Kidney glomerular epithelial cell (primary cell): ENCODE measurements around the gene SLC6A7.
A peak's percentile ranks its signal among the peaks of the same experiment; 100 is the strongest.

Experiments
- DNase-seq: peaks from one replicate; lab custom pipeline; 2025; lab: John Stamatoyannopoulos, UW

The SLC6A7 gene

GRCh38 chr5:150195736-150196485, 6.0 kb downstream of the SLC6A7 start:
- no peak for DNase-seq

DNA sequence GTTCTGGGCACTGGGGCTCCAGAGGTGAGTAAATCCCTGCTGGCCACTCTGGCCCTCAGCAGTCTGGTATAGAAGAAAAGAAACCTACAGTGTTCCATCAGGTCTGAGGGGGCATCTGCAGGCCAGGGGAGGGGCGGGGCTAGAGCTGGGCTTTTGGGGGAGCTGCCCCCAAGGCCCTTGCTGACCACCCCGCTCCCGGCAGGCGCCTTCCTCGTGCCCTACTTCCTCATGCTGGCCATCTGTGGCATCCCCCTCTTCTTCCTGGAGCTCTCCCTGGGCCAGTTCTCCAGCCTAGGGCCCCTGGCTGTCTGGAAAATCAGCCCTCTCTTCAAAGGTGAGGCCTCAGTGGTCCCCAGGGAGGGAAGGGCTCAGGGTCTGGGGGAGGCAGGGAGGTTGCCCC, 6.7 kb downstream of the SLC6A7 start:
- DNase-seq: no peak

GRCh38 chr5:150196986-150197385, 7.1 kb downstream of the SLC6A7 start:
- DNase-seq: no peak

GRCh38 chr5:150197476-150197875, 7.6 kb downstream of the SLC6A7 start:
- DNase-seq: no peak

DNA sequence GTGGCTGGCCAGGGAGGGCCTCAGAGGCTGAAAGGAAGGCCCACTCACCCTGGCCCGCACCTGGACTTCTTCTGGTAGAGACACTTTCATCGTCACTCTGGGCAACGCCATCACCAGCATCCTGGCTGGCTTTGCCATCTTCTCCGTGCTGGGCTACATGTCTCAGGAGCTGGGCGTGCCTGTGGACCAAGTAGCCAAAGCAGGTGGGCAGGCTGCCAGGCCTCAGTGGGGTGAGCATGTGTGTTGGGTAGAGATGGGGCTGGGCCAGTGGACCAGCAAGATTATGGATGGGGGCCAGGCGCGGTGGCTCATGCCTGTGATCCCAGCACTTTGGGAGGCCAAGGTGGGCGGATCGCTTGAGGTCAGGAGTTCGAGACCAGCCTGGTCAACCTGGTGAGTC, 12.6 kb downstream of the SLC6A7 start:
- no peak for DNase-seq

- no peak for DNase-seq
Measured at GRCh38 chr5:150203832-150204589, 14.1 kb downstream of the SLC6A7 start.

DNA sequence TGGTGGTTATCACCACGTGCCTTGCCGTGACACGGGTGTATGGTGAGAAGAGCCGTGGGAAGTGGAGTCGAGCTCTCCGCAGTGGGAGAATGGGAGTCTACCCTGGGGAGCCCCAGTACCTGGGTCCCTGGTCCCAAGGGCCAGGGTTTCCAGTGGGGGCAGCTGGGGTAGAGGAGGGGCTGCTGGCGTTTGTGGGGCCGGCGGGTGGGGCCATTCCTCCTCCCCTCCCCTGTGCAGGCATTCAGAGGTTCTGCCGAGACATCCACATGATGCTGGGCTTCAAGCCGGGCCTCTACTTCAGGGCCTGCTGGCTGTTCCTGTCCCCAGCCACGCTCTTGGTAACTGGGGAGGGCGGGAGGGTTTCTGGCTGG, 14.7 kb downstream of the SLC6A7 start:
- no peak for DNase-seq

DNA sequence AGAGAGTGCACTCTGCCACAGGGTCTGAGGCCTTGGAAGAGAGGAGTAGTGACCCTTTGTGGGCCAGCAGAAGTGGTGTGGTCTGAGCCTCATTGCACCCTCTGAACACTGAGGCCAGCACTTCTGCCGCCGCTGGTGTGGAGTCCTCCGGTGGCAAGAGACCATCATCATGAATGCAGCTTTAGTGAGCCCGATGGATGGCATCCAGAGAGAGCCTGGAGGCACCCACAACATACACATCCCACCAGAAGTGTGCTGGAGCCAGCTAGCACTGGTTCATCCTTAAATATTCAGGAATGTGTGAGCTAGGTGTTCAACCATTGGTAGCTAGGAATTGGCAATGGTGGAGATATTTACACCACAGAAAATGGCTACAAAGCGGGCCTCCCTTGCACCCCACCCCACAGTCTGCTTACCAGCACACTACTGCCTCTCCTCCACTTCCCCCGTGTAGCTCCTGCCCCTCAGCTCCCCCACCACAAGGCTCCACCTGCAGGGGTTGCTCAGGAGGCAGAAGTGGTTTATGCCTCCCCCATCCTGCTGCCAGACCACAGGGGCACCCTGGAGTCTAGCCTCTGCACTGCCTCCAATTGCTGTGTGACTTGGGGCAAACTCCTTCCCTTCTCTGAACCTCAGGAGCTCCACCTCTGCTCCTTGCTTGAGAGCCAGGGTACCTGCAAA, 16.4 kb downstream of the SLC6A7 start:
- DNase-seq: no peak

GRCh38 chr5:150206779-150207115, 16.9 kb downstream of the SLC6A7 start:
- no peak for DNase-seq

DNA sequence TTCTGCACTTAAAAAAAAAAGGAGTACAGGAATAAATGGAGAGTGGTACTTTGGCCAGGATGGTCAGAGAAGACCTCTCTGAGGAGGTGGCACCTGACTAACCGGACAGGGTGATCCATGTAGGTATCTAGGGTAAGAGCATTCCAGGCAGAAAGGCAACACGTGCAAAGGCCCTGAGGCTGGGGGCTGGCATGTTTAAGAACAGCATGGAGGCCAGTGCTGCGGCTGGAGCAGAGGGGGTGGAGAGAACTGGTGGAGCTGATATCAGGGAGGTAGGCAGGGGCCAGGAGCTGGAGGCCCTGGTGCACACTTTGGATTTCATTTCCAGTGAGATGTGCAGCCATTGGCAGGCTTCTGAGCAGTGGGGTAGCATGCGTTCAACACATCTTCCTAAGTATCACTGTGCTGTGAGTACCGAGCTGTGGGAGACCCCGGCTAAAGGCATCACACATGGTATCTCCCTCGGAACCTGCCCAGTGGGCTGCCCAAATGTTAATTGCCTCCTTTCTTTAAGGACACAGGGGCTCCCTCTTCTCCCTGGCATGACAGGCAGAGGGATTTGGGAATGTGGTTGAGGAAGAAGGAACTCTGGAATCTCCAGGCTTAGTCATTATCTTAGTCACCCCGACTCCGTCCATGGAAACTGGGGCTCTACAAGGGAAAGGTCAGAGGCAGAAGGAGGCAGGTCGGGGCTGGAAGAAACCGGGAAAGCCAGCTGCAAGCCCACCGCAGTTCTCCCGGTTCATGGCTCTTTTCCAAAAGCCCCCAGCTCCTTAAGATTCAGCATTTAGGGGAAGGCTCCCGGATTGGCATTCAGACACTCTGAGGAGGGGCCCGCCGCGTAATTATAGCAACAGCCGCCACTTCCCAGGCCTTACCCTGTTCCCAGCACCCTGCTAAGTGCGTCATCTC, 18.6 kb downstream of the SLC6A7 start:
- peak; percentile 45 for DNase-seq

DNA sequence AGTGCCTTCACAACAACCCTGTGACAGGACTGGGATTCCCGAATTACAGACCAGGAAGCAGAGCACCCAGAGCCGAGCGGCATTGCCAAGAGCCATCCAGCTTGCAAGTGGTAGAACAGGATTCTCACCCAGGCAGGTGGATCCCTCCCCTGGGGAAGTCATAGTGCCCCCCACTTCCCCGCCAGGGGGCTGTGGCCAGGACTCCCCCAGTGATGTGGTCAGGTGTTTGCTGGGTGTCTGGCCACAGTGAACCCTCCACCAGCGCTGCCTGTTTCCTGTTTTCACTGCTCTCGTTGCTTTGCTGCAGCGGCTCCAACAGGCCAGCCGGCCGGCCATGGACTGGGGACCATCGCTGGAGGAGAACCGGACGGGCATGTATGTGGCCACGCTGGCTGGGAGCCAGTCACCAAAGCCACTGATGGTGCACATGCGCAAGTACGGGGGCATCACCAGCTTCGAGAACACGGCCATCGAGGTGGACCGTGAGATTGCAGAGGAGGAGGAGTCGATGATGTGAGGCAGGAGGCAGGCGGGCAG, 19.3 kb downstream of the SLC6A7 start:
- DNase-seq: no peak

DNA sequence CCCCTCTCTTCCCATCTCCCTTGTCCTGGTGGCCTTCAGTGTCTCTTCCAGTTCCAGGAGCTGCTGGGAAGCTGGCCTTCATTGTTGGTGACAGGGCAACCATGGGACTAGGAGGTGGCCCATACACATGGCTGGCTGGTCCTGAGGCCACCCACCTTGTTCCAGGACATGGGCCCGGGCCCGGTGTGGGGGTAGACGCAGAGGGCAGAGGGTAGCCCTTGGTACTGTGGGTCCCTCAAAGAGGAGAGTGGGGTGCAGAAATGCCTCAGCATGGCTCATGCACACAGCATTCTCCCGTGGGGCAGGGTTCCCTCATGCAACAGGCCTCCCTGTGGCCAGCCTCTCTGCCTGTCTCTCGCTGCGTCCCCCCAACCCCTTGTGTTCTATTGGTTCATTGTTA, 20.8 kb downstream of the SLC6A7 start:
- DNase-seq: no peak

GRCh38 chr5:150211156-150212030, 21.5 kb downstream of the SLC6A7 start:
- DNase-seq: no peak

GRCh38 chr5:150213530-150213929, 23.7 kb downstream of the SLC6A7 start:
- no peak for DNase-seq

GRCh38 chr5:150214289-150214688, 24.4 kb downstream of the SLC6A7 start:
- DNase-seq: no peak

DNA sequence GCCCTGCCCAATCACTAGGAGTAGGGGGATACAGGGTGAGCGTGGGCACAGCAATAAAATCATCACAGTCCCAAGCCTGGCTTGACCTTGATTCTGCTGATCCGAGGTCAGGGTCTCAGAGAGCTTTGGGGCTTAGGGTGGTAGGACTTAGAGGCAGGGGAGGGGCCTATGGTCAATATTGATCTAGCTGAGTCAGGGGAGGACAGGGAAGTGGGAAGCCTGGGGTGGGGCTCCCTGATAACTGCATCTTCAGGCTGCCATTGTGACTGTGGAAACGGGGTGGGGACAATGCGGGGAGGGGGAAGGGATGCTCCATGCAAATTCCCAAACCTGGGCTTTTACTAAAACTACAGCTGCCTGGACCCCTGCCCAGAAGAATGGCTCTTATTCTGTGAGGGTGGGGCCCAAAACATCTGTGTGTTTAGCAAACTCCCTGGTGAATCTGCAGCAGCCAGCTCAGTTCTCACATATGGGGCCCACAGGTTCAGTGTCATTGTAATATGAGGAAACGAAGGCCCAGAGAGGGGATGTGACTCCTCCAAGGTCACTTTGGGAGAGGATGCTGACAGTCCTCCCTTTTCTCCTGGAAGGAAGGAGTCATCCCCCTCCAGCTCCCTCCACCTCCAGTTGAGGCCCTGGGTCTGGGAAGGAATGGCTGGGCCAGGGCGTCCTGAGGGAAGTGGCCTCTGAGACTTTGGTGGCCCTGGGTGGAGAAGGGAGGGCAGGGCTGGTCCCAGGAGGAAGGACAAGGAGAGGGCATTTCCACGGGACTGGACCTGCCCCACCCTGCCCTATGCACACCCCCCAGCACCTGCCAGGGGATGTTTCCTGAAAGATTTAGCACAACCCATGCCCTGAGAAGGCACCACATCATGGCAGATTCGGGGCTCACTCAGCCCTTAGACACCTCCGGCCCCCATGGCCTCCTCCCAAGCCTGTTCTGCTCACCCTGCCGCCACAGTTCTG, 26.4 kb downstream of the SLC6A7 start:
- no peak for DNase-seq

DNA sequence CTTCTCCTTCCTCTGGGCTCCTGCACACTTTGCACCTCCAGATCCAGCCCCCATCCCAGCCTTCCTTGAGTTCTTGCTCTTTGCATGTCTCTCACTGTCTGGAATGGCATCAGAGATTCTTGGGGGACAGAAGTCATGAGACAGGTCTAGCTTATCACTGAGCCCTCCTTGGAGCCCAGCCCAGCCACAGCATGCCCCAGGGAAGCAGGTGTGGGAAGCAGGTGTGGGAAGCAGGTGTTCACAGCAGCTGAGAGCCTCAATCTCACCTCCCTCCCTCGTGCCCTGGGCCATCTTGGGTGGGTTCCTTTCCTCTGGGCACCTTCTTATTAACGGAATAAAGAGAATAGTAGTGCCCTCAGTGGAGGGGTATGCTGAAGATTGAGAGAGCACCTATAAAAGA, 27.2 kb downstream of the SLC6A7 start:
- DNase-seq: no peak

DNA sequence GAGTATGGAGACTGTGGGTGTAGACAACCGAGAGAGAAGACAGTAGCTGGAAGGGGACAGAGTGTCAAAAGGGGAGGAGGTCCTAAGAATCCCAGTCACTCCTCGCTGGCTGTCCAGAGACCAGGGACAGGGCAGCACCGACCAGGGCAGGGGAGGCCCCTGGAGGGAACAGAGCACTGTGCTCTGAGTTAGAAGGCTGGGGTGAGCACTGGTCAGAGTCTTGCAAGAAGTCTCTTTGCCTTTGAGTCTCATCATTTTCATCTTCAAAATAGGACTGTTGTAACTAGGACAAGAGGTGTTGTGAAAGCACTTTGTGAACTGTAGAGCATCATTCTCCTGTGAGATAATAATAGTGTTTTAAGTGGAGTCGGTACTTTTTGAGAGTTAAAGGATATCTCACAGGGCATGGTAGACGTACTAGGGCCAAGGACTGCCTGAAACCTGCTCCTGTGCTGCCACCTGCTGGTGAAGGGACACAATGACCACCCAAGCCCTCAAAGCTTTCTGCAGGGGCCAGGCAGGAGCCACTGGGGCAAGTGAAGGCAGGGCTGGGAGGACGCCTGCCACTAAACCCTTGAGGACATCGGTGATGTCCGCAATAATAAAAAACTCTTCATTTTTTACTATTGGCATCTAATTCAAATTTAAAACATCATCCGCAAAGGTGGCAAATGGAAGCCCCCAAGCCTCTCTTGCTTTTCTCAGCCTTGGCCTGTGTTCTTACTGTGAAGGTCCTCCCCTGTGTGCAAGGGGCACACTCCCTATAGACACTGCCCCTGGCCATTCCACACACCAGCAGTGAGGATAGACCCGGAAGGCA, 28.2 kb downstream of the SLC6A7 start:
- DNase-seq: peak; percentile 50

GRCh38 chr5:150218693-150219035, 28.8 kb downstream of the SLC6A7 start:
- no peak for DNase-seq
